Measurements from ENCODE around the gene PAEP.

DNA sequence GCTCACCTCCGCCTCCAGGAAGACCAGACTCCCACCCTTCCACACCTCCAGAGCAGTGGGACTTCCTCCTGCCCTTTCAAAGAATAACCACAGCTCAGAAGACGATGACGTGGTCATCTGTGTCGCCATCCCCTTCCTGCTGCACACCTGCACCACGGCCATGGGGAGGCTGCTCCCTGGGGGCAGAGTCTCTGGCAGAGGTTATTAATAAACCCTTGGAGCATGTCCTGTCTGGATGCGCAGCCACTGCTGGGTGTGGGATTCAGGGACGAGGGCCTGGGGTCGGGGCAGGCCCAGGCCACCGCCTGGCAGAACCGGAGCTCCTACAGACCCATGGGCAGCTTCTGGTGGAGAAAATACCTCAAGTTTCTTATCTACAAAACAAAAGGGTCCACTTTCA is 5.0 kb downstream of the PAEP start:
- TF ChIP-seq, protein P1, sequence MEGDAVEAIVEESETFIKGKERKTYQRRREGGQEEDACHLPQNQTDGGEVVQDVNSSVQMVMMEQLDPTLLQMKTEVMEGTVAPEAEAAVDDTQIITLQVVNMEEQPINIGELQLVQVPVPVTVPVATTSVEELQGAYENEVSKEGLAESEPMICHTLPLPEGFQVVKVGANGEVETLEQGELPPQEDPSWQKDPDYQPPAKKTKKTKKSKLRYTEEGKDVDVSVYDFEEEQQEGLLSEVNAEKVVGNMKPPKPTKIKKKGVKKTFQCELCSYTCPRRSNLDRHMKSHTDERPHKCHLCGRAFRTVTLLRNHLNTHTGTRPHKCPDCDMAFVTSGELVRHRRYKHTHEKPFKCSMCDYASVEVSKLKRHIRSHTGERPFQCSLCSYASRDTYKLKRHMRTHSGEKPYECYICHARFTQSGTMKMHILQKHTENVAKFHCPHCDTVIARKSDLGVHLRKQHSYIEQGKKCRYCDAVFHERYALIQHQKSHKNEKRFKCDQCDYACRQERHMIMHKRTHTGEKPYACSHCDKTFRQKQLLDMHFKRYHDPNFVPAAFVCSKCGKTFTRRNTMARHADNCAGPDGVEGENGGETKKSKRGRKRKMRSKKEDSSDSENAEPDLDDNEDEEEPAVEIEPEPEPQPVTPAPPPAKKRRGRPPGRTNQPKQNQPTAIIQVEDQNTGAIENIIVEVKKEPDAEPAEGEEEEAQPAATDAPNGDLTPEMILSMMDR (IDR thresholded peaks at IDR 0.05), result no peak
- TF ChIP-seq POLR2AphosphoS5 (IDR thresholded peaks at IDR 0.05) (no peak), EP300 (IDR thresholded peaks at IDR 0.05; ENCODE audit: low read depth) (no peak), POLR2A (IDR thresholded peaks at IDR 0.05) (no peak)
